Uterus (tissue), 4 donors: ENCODE data around the gene EIF4E2. TPM values are rescaled to one million over a fixed set of nuclear protein-coding genes. Genes with fewer than 3 reads are reported as not detected.

ENCODE experiments used
- DNase-seq, 2 donors: peaks; one replicate each; pipeline ENCODE4 v3.0.0-alpha.2; 2019 to 2020
- H3K27ac ChIP-seq, 2 donors: fragments of 200-600 bp; sonication (generic); 1 replicate in 1 of 2; 2 replicates in 1 of 2; pipeline ENCODE4 v1.5.1; 2016 to 2018
- H3K27me3 ChIP-seq, 2 donors: fragments of 200-600 bp; sonication (generic); one replicate each; pipeline ENCODE4 v1.5.1; 2018 to 2019; ENCODE audit warnings: control low read depth in 1 of 2
- H3K36me3 ChIP-seq, 2 donors: fragments of 200-600 bp; sonication (generic); one replicate each; pipeline ENCODE4 v1.5.1; 2019; ENCODE audit warnings: control low read depth in 1 of 2
- H3K4me1 ChIP-seq, 2 donors: fragments of 200-600 bp; sonication (generic); one replicate each; pipeline ENCODE4 v1.5.1; 2018 to 2019; ENCODE audit warnings: control low read depth in 1 of 2
- H3K4me3 ChIP-seq, 2 donors: fragments of 200-600 bp; sonication (generic); 1 replicate in 1 of 2; 2 replicates in 1 of 2; pipeline ENCODE4 v1.5.1; 2018 to 2019; ENCODE audit warnings: mild to moderate bottlenecking in 1 of 2
- H3K9me3 ChIP-seq, 2 donors: fragments of 200-600 bp; sonication (generic); one replicate each; pipeline ENCODE4 v1.5.1; 2019; ENCODE audit warnings: control low read depth in 1 of 2
- CTCF ChIP-seq, 4 experiments: fragments of 200-600 bp in 2 of 4; fragments of 450-650 bp in 2 of 4; sonication (generic) in 2 of 4; IDR thresholded peaks; one replicate each; pipeline ENCODE4 v1.5.1; 2016 to 2019; ENCODE audit warnings: antibody characterized with exemption in 4 of 4, mild to moderate bottlenecking in 2 of 4, moderate library complexity in 1 of 4
- POLR2A ChIP-seq, 2 donors: fragments of 450-650 bp; IDR thresholded peaks; one replicate each; pipeline ENCODE4 v1.6.1; 2016; ENCODE audit warnings: antibody characterized with exemption in 2 of 2, mild to moderate bottlenecking in 1 of 2, moderate library complexity in 1 of 2
- intact Hi-C: fragments of 100-400 bp; cut with DNase I; formaldehyde crosslinking; loops from one replicate; pipeline ENCODE4 v1.15.1; 2023; ENCODE audit warnings: low total_unique reads
- total RNA-seq, 4 donors: library from RNA; depleted of rRNA in 3 of 4; stranded (reverse); fragments of >200 nt in 3 of 4; gene quantifications; one replicate each; pipeline versions ENCODE4 v1.1.0 to v1.2.4, GENCODE V29; 2014 to 2023
- donor health status: DM: yes; HTN: yes; CAD: no.

Gene EIF4E2
- total RNA-seq, 4 donors from 2014 or later: 24.3 to 195 (median 56.6) TPM

- no peaks in the 10 kb centered on the region for H3K9me3 ChIP-seq
- no peaks in the 10 kb centered on the region for H3K27me3 ChIP-seq
- no peak for TF ChIP-seq POLR2A (IDR thresholded peaks at IDR 0.05)
- TF ChIP-seq CTCF (IDR thresholded peaks at IDR 0.05): no peak
- DNase-seq: no peak
- intact Hi-C loops: no loop called here
- no peak overlapping the region for H3K4me3 ChIP-seq
- no peaks in the 10 kb centered on the region for H3K36me3 ChIP-seq
- H3K27ac ChIP-seq: no peak overlapping the region
- no peaks in the 10 kb centered on the region for H3K4me1 ChIP-seq
Observed at GRCh38 chr2:232541961-232542714, 8.4 kb upstream of the EIF4E2 start.

GRCh38 chr2:232542715-232543467 lies 7.6 kb upstream of the EIF4E2 start:
- H3K27me3 ChIP-seq: no peaks in the 10 kb centered on the region
- H3K4me1 ChIP-seq: no peaks in the 10 kb centered on the region
- H3K36me3 ChIP-seq: no peaks in the 10 kb centered on the region
- DNase-seq: peak in 1 of 2 donors; percentile 9
- H3K4me3 ChIP-seq: no peak overlapping the region
- intact Hi-C loops: no loop called here
- no peak overlapping the region for H3K27ac ChIP-seq
- no peaks in the 10 kb centered on the region for H3K9me3 ChIP-seq
- TF ChIP-seq POLR2A (IDR thresholded peaks at IDR 0.05): no peak
- TF ChIP-seq CTCF (IDR thresholded peaks at IDR 0.05): no peak

GRCh38 chr2:232543491-232543890 lies 7.0 kb upstream of the EIF4E2 start:
- no peaks in the 10 kb centered on the region for H3K27me3 ChIP-seq
- H3K4me1 ChIP-seq: no peaks in the 10 kb centered on the region
- intact Hi-C loops: no loop called here
- no peak for TF ChIP-seq POLR2A (IDR thresholded peaks at IDR 0.05)
- no peak for TF ChIP-seq CTCF (IDR thresholded peaks at IDR 0.05)
- H3K4me3 ChIP-seq: no peak overlapping the region
- peak in 1 of 2 donors; percentile 7 for DNase-seq
- H3K9me3 ChIP-seq: no peaks in the 10 kb centered on the region
- no peaks in the 10 kb centered on the region for H3K36me3 ChIP-seq
- H3K27ac ChIP-seq: no peak overlapping the region

GRCh38 chr2:232543928-232544631 lies 6.4 kb upstream of the EIF4E2 start:
- H3K36me3 ChIP-seq: no peaks in the 10 kb centered on the region
- intact Hi-C loops: no loop called here
- no peak overlapping the region for H3K27ac ChIP-seq
- H3K27me3 ChIP-seq: no peaks in the 10 kb centered on the region
- TF ChIP-seq CTCF (IDR thresholded peaks at IDR 0.05) (no peak), POLR2A (IDR thresholded peaks at IDR 0.05) (no peak)
- H3K4me3 ChIP-seq: no peak overlapping the region
- H3K9me3 ChIP-seq: no peaks in the 10 kb centered on the region
- DNase-seq: peak in 1 of 2 donors; percentile 8
- H3K4me1 ChIP-seq: no peaks in the 10 kb centered on the region
